Fibroblast of lung (primary cell): ENCODE measurements around the gene STK4.

Source experiments
- EZH2 ChIP-seq: IDR thresholded peaks from 2 replicates; pipeline ENCODE4 v1.5.1; 2012; ENCODE audit warnings: low read length, control low read depth, mild to moderate bottlenecking; ENCODE audit errors: missing control alignments
- TF ChIP-seq, protein P1 (sequence below), 2 donors: IDR thresholded peaks in 1 of 2; conservative IDR thresholded peaks in 1 of 2; 1 replicate in 1 of 2; 2 replicates in 1 of 2; pipeline ENCODE4 v1.5.1; 2011 to 2012; ENCODE audit warnings: low read length in 2 of 2, control low read depth in 1 of 2, inconsistent platforms in 1 of 2, low read depth in 1 of 2, mild to moderate bottlenecking in 1 of 2

DNA sequence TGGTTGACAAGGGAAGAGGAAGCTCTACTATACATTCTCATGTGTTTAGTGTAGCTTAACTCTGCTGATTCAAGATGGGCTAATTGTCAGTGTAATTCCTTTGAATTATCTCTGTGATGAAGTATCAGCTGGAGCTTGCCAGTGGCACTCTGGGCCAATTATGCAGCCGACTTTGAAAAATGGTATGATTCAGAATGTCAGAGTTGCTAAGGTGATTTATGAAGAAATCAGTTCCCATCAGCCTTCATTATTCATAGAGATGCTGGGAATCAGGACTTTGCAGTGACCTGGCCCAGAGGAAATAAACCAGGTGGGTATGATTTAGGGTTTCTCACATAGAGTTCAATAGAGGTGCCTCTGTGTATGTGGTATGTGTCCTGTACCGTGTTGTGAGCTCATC, 101.2 kb downstream of the STK4 start:
- TF ChIP-seq, protein P1, sequence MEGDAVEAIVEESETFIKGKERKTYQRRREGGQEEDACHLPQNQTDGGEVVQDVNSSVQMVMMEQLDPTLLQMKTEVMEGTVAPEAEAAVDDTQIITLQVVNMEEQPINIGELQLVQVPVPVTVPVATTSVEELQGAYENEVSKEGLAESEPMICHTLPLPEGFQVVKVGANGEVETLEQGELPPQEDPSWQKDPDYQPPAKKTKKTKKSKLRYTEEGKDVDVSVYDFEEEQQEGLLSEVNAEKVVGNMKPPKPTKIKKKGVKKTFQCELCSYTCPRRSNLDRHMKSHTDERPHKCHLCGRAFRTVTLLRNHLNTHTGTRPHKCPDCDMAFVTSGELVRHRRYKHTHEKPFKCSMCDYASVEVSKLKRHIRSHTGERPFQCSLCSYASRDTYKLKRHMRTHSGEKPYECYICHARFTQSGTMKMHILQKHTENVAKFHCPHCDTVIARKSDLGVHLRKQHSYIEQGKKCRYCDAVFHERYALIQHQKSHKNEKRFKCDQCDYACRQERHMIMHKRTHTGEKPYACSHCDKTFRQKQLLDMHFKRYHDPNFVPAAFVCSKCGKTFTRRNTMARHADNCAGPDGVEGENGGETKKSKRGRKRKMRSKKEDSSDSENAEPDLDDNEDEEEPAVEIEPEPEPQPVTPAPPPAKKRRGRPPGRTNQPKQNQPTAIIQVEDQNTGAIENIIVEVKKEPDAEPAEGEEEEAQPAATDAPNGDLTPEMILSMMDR (conservative IDR thresholded peaks at IDR 0.05 in 1 of 2, IDR thresholded peaks at IDR 0.05 in 1 of 2; ENCODE audit: low read depth in 1 of 2, low read length in 2 of 2) = no peak
- no peak for TF ChIP-seq EZH2
